ENCODE data around the gene KIRREL3. TPM values are rescaled to one million over a fixed set of nuclear protein-coding genes. Genes with fewer than 3 reads are reported as not detected.

KIRREL3 gene
- total and polyA plus RNA-seq, 4 donors, result 0.02 to 0.71 (median 0.15) TPM; not detected in 1

DNA sequence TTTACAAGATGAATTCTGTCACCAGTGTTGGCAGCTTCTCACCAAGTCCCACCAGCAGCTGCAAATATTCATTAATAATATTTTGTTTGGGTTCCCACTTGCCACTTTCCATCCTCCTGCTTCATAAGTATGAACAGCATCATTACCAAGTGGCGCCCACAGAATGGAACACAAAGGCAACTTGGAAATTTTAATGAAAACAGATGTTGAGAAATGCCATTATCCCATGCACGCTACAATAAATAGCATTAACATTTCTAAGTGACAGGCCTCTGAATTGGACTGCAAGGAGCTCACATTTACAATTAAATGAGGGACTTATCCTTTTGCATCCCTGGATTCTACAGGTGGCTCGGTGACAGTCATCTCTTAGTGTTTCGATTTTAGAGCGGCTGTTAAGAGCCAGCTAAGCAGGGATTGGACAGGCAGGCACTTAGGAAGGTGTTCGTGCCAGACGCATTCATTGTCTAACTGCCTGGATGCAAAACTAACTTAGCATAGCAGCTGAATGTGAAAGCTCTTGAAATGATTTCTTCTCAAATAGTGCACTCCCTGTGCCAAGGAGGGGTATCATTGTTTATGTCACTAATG, 170.3 kb downstream of the KIRREL3 start:
- DNase-seq (no peak), ATAC-seq (ENCODE audit: insufficient read depth, low FRiP score) (no peak)
- Histone ChIP-seq H3K4me1 (ENCODE audit: control insufficient read depth in 5 of 5, insufficient read depth in 5 of 5, low read length in 5 of 5) (peaks cover 0 to 11% (median 0%) of the 10 kb centered on the region in 5 donors), H3K9ac (ENCODE audit: insufficient read depth in 1 of 2, low read length in 2 of 2) (no peak overlapping the region), H3K27ac (ENCODE audit: low read depth in 1 of 2, low read length in 1 of 2) (no peak overlapping the region), H3K27me3 (ENCODE audit: control insufficient read depth in 3 of 3, insufficient read depth in 3 of 3, low read length in 2 of 3) (peaks cover 0 to 2% (median 0%) of the 10 kb centered on the region in 3 donors), H3K36me3 (ENCODE audit: control insufficient read depth in 4 of 4, insufficient read depth in 4 of 4, low read length in 4 of 4) (no peaks in the 10 kb centered on the region), H3K9me3 (ENCODE audit: control insufficient read depth in 4 of 4, insufficient read depth in 3 of 4, low read length in 3 of 4) (peaks cover 0 to 3% (median 0%) of the 10 kb centered on the region in 4 donors), H3K4me3 (no peak overlapping the region)
- WGBS, 2 donors, result 75 to 79% methylated on average over 7 of the region's 7 CpGs
- TF ChIP-seq, protein P1, sequence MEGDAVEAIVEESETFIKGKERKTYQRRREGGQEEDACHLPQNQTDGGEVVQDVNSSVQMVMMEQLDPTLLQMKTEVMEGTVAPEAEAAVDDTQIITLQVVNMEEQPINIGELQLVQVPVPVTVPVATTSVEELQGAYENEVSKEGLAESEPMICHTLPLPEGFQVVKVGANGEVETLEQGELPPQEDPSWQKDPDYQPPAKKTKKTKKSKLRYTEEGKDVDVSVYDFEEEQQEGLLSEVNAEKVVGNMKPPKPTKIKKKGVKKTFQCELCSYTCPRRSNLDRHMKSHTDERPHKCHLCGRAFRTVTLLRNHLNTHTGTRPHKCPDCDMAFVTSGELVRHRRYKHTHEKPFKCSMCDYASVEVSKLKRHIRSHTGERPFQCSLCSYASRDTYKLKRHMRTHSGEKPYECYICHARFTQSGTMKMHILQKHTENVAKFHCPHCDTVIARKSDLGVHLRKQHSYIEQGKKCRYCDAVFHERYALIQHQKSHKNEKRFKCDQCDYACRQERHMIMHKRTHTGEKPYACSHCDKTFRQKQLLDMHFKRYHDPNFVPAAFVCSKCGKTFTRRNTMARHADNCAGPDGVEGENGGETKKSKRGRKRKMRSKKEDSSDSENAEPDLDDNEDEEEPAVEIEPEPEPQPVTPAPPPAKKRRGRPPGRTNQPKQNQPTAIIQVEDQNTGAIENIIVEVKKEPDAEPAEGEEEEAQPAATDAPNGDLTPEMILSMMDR (IDR thresholded peaks at IDR 0.05; ENCODE audit: control extremely low read depth, extremely low read depth), result no peak

DNA sequence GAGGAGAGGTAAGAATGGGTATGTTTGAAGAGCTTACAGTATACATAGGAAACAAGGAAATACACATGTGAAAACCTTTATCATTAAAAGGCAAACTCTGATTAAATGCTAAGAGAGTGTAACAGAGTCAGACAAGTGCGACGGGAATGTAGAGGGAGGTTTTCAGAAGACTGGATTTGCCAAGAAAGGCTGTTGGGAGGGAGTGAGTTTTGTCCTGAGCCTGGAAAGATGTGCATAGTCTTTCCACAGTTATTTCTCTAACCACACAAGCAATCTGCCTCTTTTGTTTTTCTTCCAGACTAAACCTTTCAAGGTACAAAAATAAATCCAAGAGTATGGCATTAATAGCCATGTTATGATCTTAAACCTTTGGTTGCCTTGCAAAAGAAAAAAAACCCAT, 170.9 kb downstream of the KIRREL3 start:
- ATAC-seq (ENCODE audit: insufficient read depth, low FRiP score), result no peak
- peaks cover 0 to 9% (median 0%) of the 10 kb centered on the region in 5 donors for H3K4me1 ChIP-seq (ENCODE audit: control insufficient read depth in 5 of 5, insufficient read depth in 5 of 5, low read length in 5 of 5)
- H3K27ac ChIP-seq (ENCODE audit: low read depth in 1 of 2, low read length in 1 of 2), result no peak overlapping the region
- peaks cover 0 to 2% (median 0%) of the 10 kb centered on the region in 3 donors for H3K27me3 ChIP-seq (ENCODE audit: control insufficient read depth in 3 of 3, insufficient read depth in 3 of 3, low read length in 2 of 3)
- WGBS, 2 donors, result 74 to 79% methylated on average over 2 of the region's 2 CpGs
- H3K4me3 ChIP-seq, result no peak overlapping the region
- TF ChIP-seq, protein P1 (IDR thresholded peaks at IDR 0.05; ENCODE audit: control extremely low read depth, extremely low read depth), result no peak
- no peak overlapping the region for H3K9ac ChIP-seq (ENCODE audit: insufficient read depth in 1 of 2, low read length in 2 of 2)
- no peaks in the 10 kb centered on the region for H3K36me3 ChIP-seq (ENCODE audit: control insufficient read depth in 4 of 4, insufficient read depth in 4 of 4, low read length in 4 of 4)
- no peak for DNase-seq
- peaks cover 0 to 3% (median 0%) of the 10 kb centered on the region in 4 donors for H3K9me3 ChIP-seq (ENCODE audit: control insufficient read depth in 4 of 4, insufficient read depth in 3 of 4, low read length in 3 of 4)

DNA sequence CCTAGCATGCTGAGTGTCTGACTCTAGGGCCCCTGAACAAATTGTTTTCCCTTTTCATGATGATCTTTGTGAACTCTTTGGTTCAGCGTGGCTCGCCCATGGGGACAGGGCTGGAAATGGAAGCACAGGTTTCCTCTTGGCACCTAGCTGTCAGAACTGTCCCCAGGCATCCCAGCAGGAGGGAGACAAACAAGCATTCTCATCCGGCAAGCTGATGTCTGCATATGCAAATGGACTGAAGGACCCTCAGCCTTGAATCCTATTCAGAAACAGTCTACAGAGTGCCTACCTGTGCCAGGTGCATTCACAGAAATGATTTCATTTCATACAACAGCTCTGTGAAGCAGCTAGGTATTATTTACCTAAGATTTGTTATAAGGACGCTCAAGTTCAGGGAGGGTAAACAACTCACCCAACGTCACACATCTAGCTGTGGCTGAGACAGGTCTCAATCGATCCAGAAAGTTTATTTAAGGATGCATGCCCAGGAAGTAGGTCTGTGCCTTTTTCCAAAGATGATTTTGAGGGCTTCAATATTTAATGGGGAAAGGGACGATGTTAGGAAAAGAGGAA, 176.4 kb downstream of the KIRREL3 start:
- DNase-seq (peak in 1 of 3 donors; percentile 29), ATAC-seq (ENCODE audit: insufficient read depth, low FRiP score) (peak; percentile 66)
- H3K9ac ChIP-seq (ENCODE audit: insufficient read depth in 1 of 2, low read length in 2 of 2), result no peak overlapping the region
- H3K4me1 ChIP-seq (ENCODE audit: control insufficient read depth in 5 of 5, insufficient read depth in 5 of 5, low read length in 5 of 5), result no peaks in the 10 kb centered on the region
- 55 to 71% methylated on average over 7 of the region's 7 CpGs for WGBS, 2 donors
- H3K27ac ChIP-seq (ENCODE audit: low read depth in 1 of 2, low read length in 1 of 2), result no peak overlapping the region
- H3K27me3 ChIP-seq (ENCODE audit: control insufficient read depth in 3 of 3, insufficient read depth in 3 of 3, low read length in 2 of 3), result peaks cover 0 to 6% (median 2%) of the 10 kb centered on the region in 3 donors
- TF ChIP-seq, protein P1 (IDR thresholded peaks at IDR 0.05; ENCODE audit: control extremely low read depth, extremely low read depth), result no peak
- no peaks in the 10 kb centered on the region for H3K36me3 ChIP-seq (ENCODE audit: control insufficient read depth in 4 of 4, insufficient read depth in 4 of 4, low read length in 4 of 4)
- no peak overlapping the region for H3K4me3 ChIP-seq
- peaks cover 0 to 3% (median 0%) of the 10 kb centered on the region in 4 donors for H3K9me3 ChIP-seq (ENCODE audit: control insufficient read depth in 4 of 4, insufficient read depth in 3 of 4, low read length in 3 of 4)
